Pancreas (tissue), 10 donors: ENCODE results near the gene SACS. TPM values are rescaled to one million over a fixed set of nuclear protein-coding genes. Genes with fewer than 3 reads are reported as not detected.

ENCODE experiments used
- ATAC-seq, 4 donors: fragments of 200-7000 bp; cut with Tn5 transposase; one replicate each; pipeline versions ENCODE4 v1.8.0 to v1.9.1; 2020; ENCODE audit warnings: mild to moderate bottlenecking in 4 of 4, moderate library complexity in 4 of 4
- DNase-seq, 6 donors: peaks; one replicate each; pipeline ENCODE4 v3.0.0-alpha.2; 2020
- FAIRE-seq: peaks from 2 replicates; lab custom pipeline; 2012; peaks lifted over from hg19 to GRCh38; lab: Jason Lieb, UNC
- H3K27ac ChIP-seq, 4 donors: fragments of 200-600 bp; sonication (generic); 1 replicate in 3 of 4; 2 replicates in 1 of 4; pipeline versions ENCODE4 v1.5.0 to v1.8.0; 2020
- H3K27me3 ChIP-seq, 4 donors: fragments of 200-600 bp; one replicate each; pipeline ENCODE4 v1.8.0; 2021
- H3K36me3 ChIP-seq, 3 donors: fragments of 200-600 bp; sonication (generic) in 1 of 3; one replicate each; pipeline versions ENCODE4 v1.5.0 to v1.8.0; 2020 to 2021
- H3K4me1 ChIP-seq, 3 donors: fragments of 200-600 bp; one replicate each; pipeline ENCODE4 v1.8.0; 2021
- H3K4me3 ChIP-seq, 4 donors: fragments of 200-600 bp; sonication (generic) in 2 of 4; one replicate each; pipeline versions ENCODE4 v1.5.0 to v1.8.0; 2020 to 2021
- H3K9me3 ChIP-seq, 4 donors: fragments of 200-600 bp; one replicate each; pipeline ENCODE4 v1.8.0; 2021
- WGBS, 2 donors: extraction: QIAGEN DNeasy Blood & Tissue Kit; methylation state at CpG; one replicate each; pipeline ENCODE4 v1.1.7; 2013; 5-methylcytosine and 5-hydroxymethylcytosine counted together
- intact Hi-C, 3 donors: fragments of 100-400 bp; cut with DNase I; formaldehyde crosslinking; loops; one replicate each; pipeline versions ENCODE4 v1.11.1 to v1.14.2; 2022
- polyA plus RNA-seq, 2 donors: library from polyadenylated mRNA; stranded (reverse); fragments of 200-250 nt; gene quantifications; one replicate each; pipeline ENCODE4 v1.2.3, GENCODE V29; 2013
- total RNA-seq, 6 donors: library from RNA; stranded (reverse); fragmentation: NEBNext Ultra II Directional in 4 of 6; extraction: Animal tissue kit (Norgen Biotek cat#: 25700) in 4 of 6; gene quantifications; one replicate each; pipeline versions ENCODE4 v1.2.1 to v1.2.4, GENCODE V29; 2021 to 2023
- TF ChIP-seq, protein P1 (sequence below), 4 donors: fragments of 200-600 bp; sonication (generic) in 3 of 4; IDR thresholded peaks; one replicate each; pipeline versions ENCODE4 v1.5.0 to v1.8.0; 2021; ENCODE audit warnings: antibody characterized with exemption in 4 of 4
- donor health status: healthy with polysubstance abuse.
- donor health status: DM: no; HTN: no; CAD: no; lungs with moderate emphysema.
- donor health status: DM: no; HTN: no; CAD: no.
- donor health status: control.
- donor health status: control.
- donor health status: Bipolar disorder and iron deficiency.
- donor health status: DM: yes; HTN: yes; CAD: no.
- donor health status: DM: no; HTN: no; CAD: no.
- donor health status: DM: no; HTN: no; CAD: no.
- donor health status: DM: yes; HTN: yes; CAD: no.

The SACS gene
- total and polyA plus RNA-seq, 8 donors = 2.1 to 7.9 (median 4.6) TPM

DNA sequence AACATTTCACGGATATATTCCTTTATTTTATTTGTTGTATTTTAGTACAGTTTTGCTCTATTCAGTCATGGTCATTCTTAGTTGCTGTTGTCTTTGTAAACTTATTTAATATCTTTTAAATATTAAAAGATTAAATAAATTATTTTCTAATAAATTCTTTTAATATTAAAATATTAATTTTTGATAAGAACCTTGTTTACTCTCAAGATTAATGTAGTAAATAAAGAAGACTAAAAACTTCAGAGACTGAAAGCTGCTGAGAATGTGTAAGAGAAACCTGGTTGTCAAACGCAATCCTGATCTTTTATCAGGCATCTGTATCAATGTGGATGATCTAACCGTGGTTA lies 34.4 kb upstream of the SACS start:
- Histone ChIP-seq H3K4me3 (no peak overlapping the region), H3K27me3 (no peaks in the 10 kb centered on the region), H3K27ac (no peak overlapping the region), H3K36me3 (no peaks in the 10 kb centered on the region), H3K9me3 (no peaks in the 10 kb centered on the region), H3K4me1 (peaks cover 0 to 8% (median 3%) of the 10 kb centered on the region in 3 donors)
- no peak for FAIRE-seq
- no peak for ATAC-seq
- intact Hi-C loops = loop anchor here (10.0 kb wide), 1 partner anchor 407 kb away; no protein-coding TSS in a partner anchor
- TF ChIP-seq, protein P1, sequence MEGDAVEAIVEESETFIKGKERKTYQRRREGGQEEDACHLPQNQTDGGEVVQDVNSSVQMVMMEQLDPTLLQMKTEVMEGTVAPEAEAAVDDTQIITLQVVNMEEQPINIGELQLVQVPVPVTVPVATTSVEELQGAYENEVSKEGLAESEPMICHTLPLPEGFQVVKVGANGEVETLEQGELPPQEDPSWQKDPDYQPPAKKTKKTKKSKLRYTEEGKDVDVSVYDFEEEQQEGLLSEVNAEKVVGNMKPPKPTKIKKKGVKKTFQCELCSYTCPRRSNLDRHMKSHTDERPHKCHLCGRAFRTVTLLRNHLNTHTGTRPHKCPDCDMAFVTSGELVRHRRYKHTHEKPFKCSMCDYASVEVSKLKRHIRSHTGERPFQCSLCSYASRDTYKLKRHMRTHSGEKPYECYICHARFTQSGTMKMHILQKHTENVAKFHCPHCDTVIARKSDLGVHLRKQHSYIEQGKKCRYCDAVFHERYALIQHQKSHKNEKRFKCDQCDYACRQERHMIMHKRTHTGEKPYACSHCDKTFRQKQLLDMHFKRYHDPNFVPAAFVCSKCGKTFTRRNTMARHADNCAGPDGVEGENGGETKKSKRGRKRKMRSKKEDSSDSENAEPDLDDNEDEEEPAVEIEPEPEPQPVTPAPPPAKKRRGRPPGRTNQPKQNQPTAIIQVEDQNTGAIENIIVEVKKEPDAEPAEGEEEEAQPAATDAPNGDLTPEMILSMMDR (IDR thresholded peaks at IDR 0.05) = no peak
- DNase-seq = no peak
- 67 to 74% methylated on average over 3 of the region's 3 CpGs for WGBS, 2 donors

DNA sequence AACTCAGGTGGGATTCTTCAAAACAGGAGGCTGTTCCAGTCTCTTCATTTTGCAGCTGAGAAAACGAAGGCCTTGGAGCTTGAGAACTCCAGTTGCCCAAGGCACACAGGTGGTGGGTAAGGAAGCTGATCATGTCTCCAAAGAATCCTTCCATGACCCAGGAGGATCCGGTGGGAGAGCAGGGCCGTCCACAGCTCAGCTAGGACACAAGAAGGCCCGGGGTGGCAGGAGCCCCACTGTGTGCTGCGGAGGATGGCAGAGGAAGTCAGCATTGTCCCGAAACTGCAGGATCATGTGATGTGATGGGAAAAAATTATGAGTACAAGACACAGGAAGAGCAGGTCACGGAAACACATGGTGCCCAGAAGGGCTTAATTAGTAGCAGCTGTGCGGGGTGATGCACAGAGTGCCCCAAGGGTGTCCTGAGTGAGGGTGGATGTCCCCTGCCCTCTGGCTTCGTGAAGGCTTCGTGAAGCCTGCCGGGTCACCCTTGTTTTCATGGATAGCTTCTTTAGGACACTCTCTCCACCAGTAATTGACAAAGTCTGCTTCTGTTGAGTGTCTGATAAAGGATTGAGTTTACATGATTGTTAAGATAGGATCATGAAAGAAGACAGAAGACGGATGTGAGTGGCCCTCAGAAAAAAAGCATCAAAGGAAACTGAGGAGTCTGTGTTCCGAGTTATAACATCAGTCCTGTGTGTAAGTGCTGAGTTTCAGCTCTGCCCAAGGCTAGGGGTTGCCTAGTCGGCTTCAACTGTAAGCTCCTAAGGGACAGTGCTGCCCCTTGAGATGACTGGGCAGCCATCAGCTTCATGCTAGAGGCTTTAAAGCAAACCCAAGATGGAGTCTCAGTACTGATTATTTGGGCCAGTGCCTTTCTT lies 33.8 kb upstream of the SACS start:
- Histone ChIP-seq H3K36me3 (no peaks in the 10 kb centered on the region), H3K27me3 (no peaks in the 10 kb centered on the region), H3K9me3 (no peaks in the 10 kb centered on the region), H3K27ac (peak overlapping the region in 1 of 4 donors; percentile 15), H3K4me1 (peaks cover 0 to 8% (median 3%) of the 10 kb centered on the region in 3 donors), H3K4me3 (no peak overlapping the region)
- ATAC-seq = peak in 1 of 4 donors; percentile 6
- FAIRE-seq = no peak
- 64 to 78% methylated on average over 14 of the region's 14 CpGs for WGBS, 2 donors
- TF ChIP-seq, protein P1 (IDR thresholded peaks at IDR 0.05) = peak in 2 of 4 donors; percentile 2 to 4
- DNase-seq = peak in 1 of 6 donors; percentile 11
- intact Hi-C loops = loop anchor here (10.0 kb wide), 1 partner anchor 408 kb away; no protein-coding TSS in a partner anchor

DNA sequence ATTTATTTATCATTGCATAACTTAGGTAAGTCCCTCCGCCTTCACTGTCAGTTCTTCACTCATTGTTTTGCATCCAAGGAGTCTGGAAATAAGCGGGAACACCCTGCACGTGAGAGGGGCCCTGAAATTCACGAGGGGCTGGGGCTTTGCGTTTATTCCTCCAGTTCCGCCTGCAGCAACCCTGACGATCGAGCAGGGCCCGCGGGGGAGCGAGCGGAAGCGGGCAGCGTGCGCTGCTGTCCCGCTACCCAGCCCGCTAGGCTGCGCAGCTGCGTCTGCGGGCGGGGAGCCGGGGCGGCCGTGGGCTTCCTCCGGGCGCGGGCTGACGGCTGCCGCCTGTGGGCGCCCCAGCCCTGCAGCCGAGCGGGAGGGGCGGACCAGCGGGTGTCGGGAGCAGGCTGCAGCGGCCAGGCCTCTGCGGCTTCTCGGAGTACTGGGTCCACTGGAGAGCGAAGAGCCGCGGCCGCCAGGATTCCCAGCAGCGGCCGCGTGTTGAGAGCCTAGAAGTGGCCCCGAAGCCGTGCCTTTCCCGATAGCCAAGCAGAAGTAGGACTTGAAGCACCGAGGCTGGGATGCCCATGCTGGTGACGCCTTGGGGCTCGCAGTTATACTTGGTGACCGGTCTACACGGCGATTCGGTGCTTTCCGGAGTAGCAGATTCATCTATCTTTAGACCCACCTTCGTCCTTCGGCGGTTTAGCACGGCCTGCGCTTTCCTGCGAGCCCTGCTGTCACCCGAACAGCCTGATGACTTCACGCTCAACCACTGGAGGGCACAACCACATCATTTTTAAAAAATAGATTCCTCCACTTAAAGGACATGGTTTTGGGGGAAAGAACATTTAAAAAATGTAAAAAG lies 32.9 kb upstream of the SACS start:
- Histone ChIP-seq H3K36me3 (no peaks in the 10 kb centered on the region), H3K4me1 (peaks cover 0 to 3% (median under 1%) of the 10 kb centered on the region in 3 donors), H3K4me3 (peak overlapping the region; percentile 7 to 49 (median 42)), H3K27ac (peak overlapping the region in 3 of 4 donors; percentile 15 to 75 (median 18)), H3K9me3 (no peaks in the 10 kb centered on the region), H3K27me3 (no peaks in the 10 kb centered on the region)
- DNase-seq = peak; percentile 40 to 83 (median 60)
- no peak for FAIRE-seq
- peak; percentile 90 to 95 (median 93) for ATAC-seq
- intact Hi-C loops = loop anchor here (10.0 kb wide), 1 partner anchor 408 kb away; no protein-coding TSS in a partner anchor
- TF ChIP-seq, protein P1 (IDR thresholded peaks at IDR 0.05) = peak in 3 of 4 donors; percentile 24 to 44 (median 26)
- WGBS, 2 donors = 1 to 2% methylated on average over 63 to 64 of the region's 64 CpGs

DNA sequence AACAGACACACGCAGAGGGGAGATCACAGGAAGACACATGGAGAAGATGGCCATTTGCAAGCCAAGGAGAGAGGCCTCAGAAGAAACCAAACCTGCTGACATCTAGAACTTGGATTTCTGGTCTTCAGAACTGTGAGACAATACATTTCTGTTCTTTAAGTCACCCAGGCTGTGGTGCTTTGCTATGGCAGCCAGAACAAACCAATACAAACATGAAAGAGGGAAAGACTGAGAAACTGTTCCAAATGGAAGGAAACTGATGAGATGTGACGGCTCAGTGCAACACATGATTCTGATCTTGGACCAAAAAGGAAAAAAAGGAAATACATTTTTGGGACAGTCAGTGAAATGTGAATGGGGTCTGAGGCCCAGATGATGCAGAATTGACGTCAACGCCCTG lies 30.2 kb upstream of the SACS start:
- no peaks in the 10 kb centered on the region for H3K27me3 ChIP-seq
- FAIRE-seq = no peak
- intact Hi-C loops = loop anchor here (10.0 kb wide), 1 partner anchor 411 kb away; no protein-coding TSS in a partner anchor
- WGBS, 2 donors = 88 to 92% methylated on average over 4 of the region's 4 CpGs
- H3K27ac ChIP-seq = no peak overlapping the region
- H3K4me1 ChIP-seq = peaks cover 0 to 3% (median 0%) of the 10 kb centered on the region in 3 donors
- no peaks in the 10 kb centered on the region for H3K36me3 ChIP-seq
- no peak for DNase-seq
- TF ChIP-seq, protein P1 (IDR thresholded peaks at IDR 0.05) = no peak
- ATAC-seq = no peak
- no peak overlapping the region for H3K4me3 ChIP-seq
- no peaks in the 10 kb centered on the region for H3K9me3 ChIP-seq
